ENCODE data around the gene BCL2L1.
"Not testable (repeated sequence)": the region's sequence is repeated elsewhere in the genome, so short reads cannot be mapped to it uniquely, and the experiment has no call there.

Gene BCL2L1

GRCh38 chr20:31640259-31640658, 82.4 kb downstream of the BCL2L1 start:
- no peaks in the 10 kb centered on the region for H3K27me3 ChIP-seq (ENCODE audit: insufficient read depth, low read length)
- H3K9me3 ChIP-seq (ENCODE audit: low read length), result no peaks in the 10 kb centered on the region
- H2AFZ ChIP-seq (ENCODE audit: low read depth, low read length), result no peak overlapping the region
- H3K4me3 ChIP-seq (ENCODE audit: low read length), result no peak overlapping the region
- no peaks in the 10 kb centered on the region for H3K36me3 ChIP-seq (ENCODE audit: insufficient read depth, low read length)
- H3K4me1 ChIP-seq (ENCODE audit: insufficient read depth, low read length), result no peaks in the 10 kb centered on the region

- no peaks in the 10 kb centered on the region for H3K4me1 ChIP-seq (ENCODE audit: insufficient read depth, low read length)
- no peaks in the 10 kb centered on the region for H3K27me3 ChIP-seq (ENCODE audit: insufficient read depth, low read length)
- H3K4me3 ChIP-seq (ENCODE audit: low read length), result no peak overlapping the region
- no peaks in the 10 kb centered on the region for H3K9me3 ChIP-seq (ENCODE audit: low read length)
- H2AFZ ChIP-seq (ENCODE audit: low read depth, low read length), result no peak overlapping the region
- no peaks in the 10 kb centered on the region for H3K36me3 ChIP-seq (ENCODE audit: insufficient read depth, low read length)
Observed at GRCh38 chr20:31638816-31639215, 83.9 kb downstream of the BCL2L1 start.

- Histone ChIP-seq H2AFZ (ENCODE audit: low read depth, low read length) (no peak overlapping the region), H3K36me3 (ENCODE audit: insufficient read depth, low read length) (no peaks in the 10 kb centered on the region), H3K4me3 (ENCODE audit: low read length) (no peak overlapping the region), H3K27me3 (ENCODE audit: insufficient read depth, low read length) (no peaks in the 10 kb centered on the region), H3K9me3 (ENCODE audit: low read length) (no peaks in the 10 kb centered on the region), H3K4me1 (ENCODE audit: insufficient read depth, low read length) (no peaks in the 10 kb centered on the region)
Observed at GRCh38 chr20:31638317-31638716, 84.4 kb downstream of the BCL2L1 start.

- no peak within 1 kb of the TSS for H3K4me3 ChIP-seq (ENCODE audit: low read length)
- H3K9me3 ChIP-seq (ENCODE audit: low read length), result no peaks in the 10 kb centered on the region
- no peaks in the 10 kb centered on the region for H3K27me3 ChIP-seq (ENCODE audit: insufficient read depth, low read length)
- no peak within 1 kb of the TSS for H2AFZ ChIP-seq (ENCODE audit: low read depth, low read length)
- no peaks in the 10 kb centered on the region for H3K4me1 ChIP-seq (ENCODE audit: insufficient read depth, low read length)
- no peaks in the 10 kb centered on the region for H3K36me3 ChIP-seq (ENCODE audit: insufficient read depth, low read length)
Observed at GRCh38 chr20:31637660-31638059, 85.0 kb downstream of the BCL2L1 start, which contains the start of gene COX4I2. TSS of gene COX4I2 (plus strand) at chr20:31637912. CDS start at chr20:31639018, 1,106 bp downstream.

- Histone ChIP-seq H3K36me3 (ENCODE audit: insufficient read depth, low read length) (no peaks in the 10 kb centered on the region), H3K27me3 (ENCODE audit: insufficient read depth, low read length) (no peaks in the 10 kb centered on the region), H3K4me3 (ENCODE audit: low read length) (no peak overlapping the region), H2AFZ (ENCODE audit: low read depth, low read length) (no peak overlapping the region), H3K9me3 (ENCODE audit: low read length) (no peaks in the 10 kb centered on the region), H3K4me1 (ENCODE audit: insufficient read depth, low read length) (no peaks in the 10 kb centered on the region)
Observed at GRCh38 chr20:31633339-31633914, 89.2 kb downstream of the BCL2L1 start.

GRCh38 chr20:31632548-31633338, 89.9 kb downstream of the BCL2L1 start:
- no peak overlapping the region for H2AFZ ChIP-seq (ENCODE audit: low read depth, low read length)
- no peak overlapping the region for H3K4me3 ChIP-seq (ENCODE audit: low read length)
- no peaks in the 10 kb centered on the region for H3K9me3 ChIP-seq (ENCODE audit: low read length)
- H3K4me1 ChIP-seq (ENCODE audit: insufficient read depth, low read length), result no peaks in the 10 kb centered on the region
- H3K36me3 ChIP-seq (ENCODE audit: insufficient read depth, low read length), result no peaks in the 10 kb centered on the region
- H3K27me3 ChIP-seq (ENCODE audit: insufficient read depth, low read length), result no peaks in the 10 kb centered on the region

GRCh38 chr20:31630187-31630790, 92.4 kb downstream of the BCL2L1 start:
- Histone ChIP-seq H3K27me3 (ENCODE audit: insufficient read depth, low read length) (no peaks in the 10 kb centered on the region), H2AFZ (ENCODE audit: low read depth, low read length) (no peak overlapping the region), H3K9me3 (ENCODE audit: low read length) (no peaks in the 10 kb centered on the region), H3K4me3 (ENCODE audit: low read length) (no peak overlapping the region), H3K4me1 (ENCODE audit: insufficient read depth, low read length) (no peaks in the 10 kb centered on the region), H3K36me3 (ENCODE audit: insufficient read depth, low read length) (no peaks in the 10 kb centered on the region)

GRCh38 chr20:31628057-31628456, 94.6 kb downstream of the BCL2L1 start:
- not testable (repeated sequence) for H3K9me3 ChIP-seq (ENCODE audit: low read length); H3K4me3 ChIP-seq (ENCODE audit: low read length); H3K36me3 ChIP-seq (ENCODE audit: insufficient read depth, low read length); H3K4me1 ChIP-seq (ENCODE audit: insufficient read depth, low read length); H3K27me3 ChIP-seq (ENCODE audit: insufficient read depth, low read length); H2AFZ ChIP-seq (ENCODE audit: low read depth, low read length)

- not testable (repeated sequence) for H3K27me3 ChIP-seq (ENCODE audit: insufficient read depth, low read length); H3K9me3 ChIP-seq (ENCODE audit: low read length); H3K4me3 ChIP-seq (ENCODE audit: low read length); H3K36me3 ChIP-seq (ENCODE audit: insufficient read depth, low read length); H3K4me1 ChIP-seq (ENCODE audit: insufficient read depth, low read length); H2AFZ ChIP-seq (ENCODE audit: low read depth, low read length)
Observed at GRCh38 chr20:31626534-31626933, 96.1 kb downstream of the BCL2L1 start.

GRCh38 chr20:31623123-31623505, 99.6 kb downstream of the BCL2L1 start:
- not testable (repeated sequence) for H3K36me3 ChIP-seq (ENCODE audit: insufficient read depth, low read length); H3K4me3 ChIP-seq (ENCODE audit: low read length); H3K9me3 ChIP-seq (ENCODE audit: low read length); H3K4me1 ChIP-seq (ENCODE audit: insufficient read depth, low read length); H3K27me3 ChIP-seq (ENCODE audit: insufficient read depth, low read length); H2AFZ ChIP-seq (ENCODE audit: low read depth, low read length)

GRCh38 chr20:31620246-31620645, 102.4 kb downstream of the BCL2L1 start:
- no peaks in the 10 kb centered on the region for H3K36me3 ChIP-seq (ENCODE audit: insufficient read depth, low read length)
- no peak overlapping the region for H2AFZ ChIP-seq (ENCODE audit: low read depth, low read length)
- H3K9me3 ChIP-seq (ENCODE audit: low read length), result no peaks in the 10 kb centered on the region

GRCh38 chr20:31617432-31618104, 105.1 kb downstream of the BCL2L1 start:
- H3K4me1 ChIP-seq (ENCODE audit: insufficient read depth, low read length), result no peaks in the 10 kb centered on the region
- H3K27me3 ChIP-seq (ENCODE audit: insufficient read depth, low read length), result no peaks in the 10 kb centered on the region
- H3K4me3 ChIP-seq (ENCODE audit: low read length), result no peak overlapping the region
- no peak overlapping the region for H2AFZ ChIP-seq (ENCODE audit: low read depth, low read length)
- H3K36me3 ChIP-seq (ENCODE audit: insufficient read depth, low read length), result no peaks in the 10 kb centered on the region
- H3K9me3 ChIP-seq (ENCODE audit: low read length), result no peaks in the 10 kb centered on the region

More at GRCh38 chr20:31620246-31620645, 102.4 kb downstream of the BCL2L1 start:
- Histone ChIP-seq H3K4me1 (ENCODE audit: insufficient read depth, low read length) (no peaks in the 10 kb centered on the region), H3K4me3 (ENCODE audit: low read length) (no peak overlapping the region), H3K27me3 (ENCODE audit: insufficient read depth, low read length) (no peaks in the 10 kb centered on the region)

- Histone ChIP-seq H3K36me3 (ENCODE audit: insufficient read depth, low read length) (no peaks in the 10 kb centered on the region), H3K9me3 (ENCODE audit: low read length) (no peaks in the 10 kb centered on the region), H3K4me3 (ENCODE audit: low read length) (no peak overlapping the region), H3K27me3 (ENCODE audit: insufficient read depth, low read length) (no peaks in the 10 kb centered on the region), H2AFZ (ENCODE audit: low read depth, low read length) (no peak overlapping the region), H3K4me1 (ENCODE audit: insufficient read depth, low read length) (no peaks in the 10 kb centered on the region)
Observed at GRCh38 chr20:31615416-31615815, 107.3 kb downstream of the BCL2L1 start.
